22Rv1 (cell line): ENCODE measurements around the gene ZNF787.

ENCODE experiments used
- H3K27ac ChIP-seq: fragments of 450-650 bp; 2 replicates; pipeline ENCODE4 v1.5.1; 2017
- CTCF ChIP-seq: fragments of 450-650 bp; IDR thresholded peaks from 2 replicates; pipeline ENCODE4 v1.5.1; 2017; ENCODE audit warnings: mild to moderate bottlenecking
- ZFX ChIP-seq: fragments of 450-650 bp; IDR thresholded peaks from 2 replicates; pipeline ENCODE4 v1.6.1; 2017; ENCODE audit warnings: antibody characterized with exemption, borderline replicate concordance

Gene ZNF787

DNA sequence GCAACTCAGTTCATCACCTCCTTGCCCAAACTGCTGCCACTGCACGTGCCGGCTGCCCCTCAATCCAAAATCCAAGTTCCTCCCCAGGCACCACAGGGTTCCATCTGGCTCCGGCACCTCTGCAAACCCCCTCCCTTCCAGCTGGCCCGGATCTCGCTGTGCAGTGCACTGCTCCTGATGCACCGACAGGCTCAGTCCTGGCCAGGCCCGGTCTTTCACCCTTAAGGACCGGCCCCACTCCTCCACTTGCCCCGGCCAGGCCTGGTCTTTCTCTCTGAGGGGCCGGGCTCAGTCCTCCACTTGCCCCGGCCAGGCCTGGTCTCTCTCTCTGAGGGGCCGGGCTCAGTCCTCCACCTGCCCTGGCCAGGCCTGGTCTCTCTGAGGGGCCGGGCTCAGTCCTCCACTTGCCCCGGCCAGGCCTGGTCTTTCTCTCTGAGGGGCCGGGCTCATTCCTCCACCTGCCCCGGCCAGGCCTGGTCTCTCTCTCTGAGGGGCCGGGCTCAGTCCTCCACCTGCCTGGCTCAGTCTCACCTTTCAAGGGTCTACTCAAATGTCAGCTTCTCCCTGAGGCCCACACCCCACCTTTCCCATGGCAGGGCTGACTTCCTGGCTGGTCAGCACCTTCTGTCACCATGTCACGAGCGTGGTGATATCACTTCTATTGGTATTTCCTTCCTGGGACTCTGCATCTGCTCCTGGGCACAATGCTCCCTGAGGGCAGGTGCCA is 6.9 kb downstream of the ZNF787 start:
- no peak overlapping the region for H3K27ac ChIP-seq
- no peak for TF ChIP-seq CTCF
- no peak for TF ChIP-seq ZFX

DNA sequence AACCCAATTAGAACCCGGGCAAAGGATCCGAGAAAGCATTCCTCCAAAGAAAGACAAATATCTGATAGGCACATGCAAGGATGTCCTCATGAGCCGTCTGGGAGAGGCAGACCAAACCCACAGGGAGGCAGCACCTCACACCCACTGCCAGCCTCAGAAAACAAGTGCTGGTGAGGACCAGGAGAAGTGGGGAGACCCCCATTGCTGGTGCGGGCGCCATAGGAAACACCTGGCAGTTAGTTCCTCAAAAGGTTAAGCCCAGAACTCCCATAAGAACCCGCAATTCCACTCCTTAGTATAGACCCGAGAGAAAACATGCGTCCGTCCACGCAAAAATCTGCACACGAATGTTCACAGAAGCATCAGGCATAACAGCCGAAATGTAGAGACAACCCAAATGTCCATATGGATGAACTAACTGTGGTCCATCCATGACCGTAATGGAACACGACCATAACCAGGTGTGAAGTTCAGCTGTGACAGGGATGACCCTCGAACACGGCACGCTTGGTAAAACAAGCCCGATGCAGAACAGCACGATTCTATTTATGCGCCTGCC is 7.9 kb downstream of the ZNF787 start:
- TF ChIP-seq CTCF (no peak), ZFX (no peak)
- H3K27ac ChIP-seq, result no peak overlapping the region

GRCh38 chr19:56112313-56112709 is 8.8 kb downstream of the ZNF787 start:
- no peak overlapping the region for H3K27ac ChIP-seq
- no peak for TF ChIP-seq ZFX

DNA sequence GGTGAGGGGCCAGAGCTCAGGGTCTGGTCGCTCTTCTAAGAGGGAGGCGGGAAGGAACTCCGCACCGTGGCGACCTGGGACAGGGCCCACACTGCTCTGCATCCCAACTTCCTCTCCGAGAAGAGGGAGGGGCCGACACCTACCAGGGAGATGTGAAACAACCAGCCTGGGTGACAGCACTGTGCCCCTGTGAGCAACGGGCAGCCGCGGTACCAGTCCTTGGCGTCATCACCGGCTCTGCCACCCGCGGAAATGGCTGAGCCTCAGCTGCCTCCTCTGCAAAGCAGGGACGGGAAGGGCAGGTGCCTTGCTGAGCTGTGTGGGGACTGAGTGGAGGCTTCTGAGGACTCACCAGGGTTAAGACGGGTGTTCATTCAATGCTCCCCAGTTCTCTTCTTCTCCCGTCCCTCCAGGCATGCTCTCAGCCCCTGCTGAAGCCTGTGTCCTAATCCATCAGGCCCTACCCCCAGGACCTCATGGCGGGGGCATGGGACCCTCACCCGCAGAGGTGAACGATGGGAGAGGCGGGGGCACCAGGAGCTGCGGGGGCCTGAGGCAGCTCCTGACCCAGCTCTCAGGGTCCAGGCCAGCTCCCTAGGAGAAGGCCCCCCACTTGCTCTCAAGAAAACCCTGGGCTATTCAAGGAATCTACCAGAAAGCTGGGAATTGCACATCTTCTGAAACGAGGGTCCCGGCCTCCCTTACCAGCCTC is 9.3 kb downstream of the ZNF787 start:
- H3K27ac ChIP-seq, result no peak overlapping the region

DNA sequence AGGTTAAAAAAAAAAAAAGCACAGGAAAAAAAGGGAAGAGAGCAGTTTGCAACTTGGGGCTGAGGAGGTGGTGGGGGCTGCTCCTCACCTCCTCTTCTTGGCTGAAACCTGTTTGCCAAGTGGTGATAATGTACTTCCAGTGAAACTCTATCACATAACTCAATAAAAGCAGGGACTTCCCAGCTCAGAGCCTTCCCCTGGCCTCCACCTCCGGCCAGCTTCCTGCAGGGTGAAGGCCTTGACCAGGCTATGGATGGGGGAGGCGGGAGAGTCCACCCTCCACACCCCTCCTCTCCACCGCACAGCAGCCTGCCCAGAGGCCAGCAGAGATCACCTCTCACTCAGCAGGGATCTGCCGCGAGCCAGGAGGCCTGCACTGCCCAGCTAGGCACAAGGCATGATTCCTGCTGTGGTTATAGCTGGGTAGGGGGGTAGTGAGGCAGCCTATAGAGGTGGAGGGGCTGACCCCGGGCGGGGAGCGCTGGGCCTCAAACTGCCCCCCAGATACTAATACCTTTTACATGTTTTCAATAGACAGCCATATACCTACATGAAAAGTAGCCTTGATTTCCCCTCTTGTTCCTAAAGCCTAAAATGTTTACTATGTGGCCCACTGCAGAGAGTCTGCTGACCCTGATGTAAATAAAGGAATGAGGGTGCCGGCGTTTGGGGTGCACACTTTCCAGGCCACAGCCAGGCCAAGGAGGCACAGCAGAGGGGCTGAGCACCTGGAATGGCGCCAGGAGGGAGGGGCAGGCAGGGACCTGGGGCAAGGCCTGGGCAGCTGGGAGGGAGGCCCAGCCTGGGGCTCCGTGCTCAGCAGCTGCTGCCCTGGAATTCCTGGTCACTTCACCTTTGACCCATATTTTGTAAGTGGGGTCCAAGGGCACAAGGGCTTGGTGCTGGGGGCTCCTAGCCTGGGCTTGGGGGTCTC is 10.3 kb downstream of the ZNF787 start:
- H3K27ac ChIP-seq, result no peak overlapping the region

More for the DNA sequence above, 9.3 kb downstream of the ZNF787 start:
- TF ChIP-seq ZFX (no peak), CTCF (no peak)

GRCh38 chr19:56109226-56109625 is 11.9 kb downstream of the ZNF787 start:
- TF ChIP-seq ZFX, result no peak
- H3K27ac ChIP-seq, result no peak overlapping the region

More for the DNA sequence above, 10.3 kb downstream of the ZNF787 start:
- TF ChIP-seq CTCF (no peak), ZFX (no peak)

DNA sequence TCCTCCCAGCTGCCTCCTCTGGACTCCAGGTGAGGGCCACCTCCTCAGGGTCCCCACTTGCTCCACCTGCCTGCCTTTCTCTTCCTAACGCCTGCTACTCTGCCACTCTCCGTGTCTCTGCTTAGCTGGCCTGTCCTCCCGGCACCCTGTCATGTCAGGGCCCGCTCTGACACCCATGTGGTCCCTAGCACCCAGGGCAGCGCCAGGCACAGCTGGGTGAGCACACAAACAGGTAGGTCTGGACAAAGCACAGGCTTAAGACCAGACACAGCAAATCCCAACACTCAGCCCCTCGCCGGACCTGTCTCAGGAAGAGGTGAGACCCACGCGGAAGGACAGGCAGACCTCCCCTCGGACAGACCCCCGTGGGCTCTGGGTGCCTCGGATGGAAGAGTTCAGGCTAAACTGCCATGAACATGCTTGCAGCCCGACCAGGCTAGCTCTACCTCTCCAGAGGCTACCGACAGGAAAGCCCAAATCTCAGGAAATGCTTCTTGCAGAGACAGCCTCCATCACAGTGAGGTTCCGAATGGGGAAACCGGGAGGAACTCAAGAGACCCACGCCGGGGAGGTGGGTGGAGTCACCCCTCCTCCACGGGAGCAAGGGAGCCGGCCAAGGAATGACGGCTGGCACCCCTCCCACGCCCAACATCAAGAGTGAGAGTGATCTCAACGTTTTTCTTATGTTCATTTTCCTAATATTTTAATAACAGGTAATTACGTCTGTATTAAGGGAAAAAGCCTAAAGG is 12.5 kb downstream of the ZNF787 start:
- H3K27ac ChIP-seq, result no peak overlapping the region
- TF ChIP-seq CTCF (no peak), ZFX (no peak)
